GM12864 (cell line): Measurements from ENCODE around the gene TRIM3.

ENCODE experiments used
- DNase-seq: peaks from one replicate; pipeline ENCODE4 v3.0.0-alpha.2; 2011; ENCODE audit warnings: low read depth
- H3K4me3 ChIP-seq: 2 replicates; pipeline ENCODE4 v1.5.1; 2011; ENCODE audit warnings: mild to moderate bottlenecking, low read depth, low read length, control low read depth
- TF ChIP-seq, protein P1 (sequence below): IDR thresholded peaks from 2 replicates; pipeline ENCODE4 v1.5.1; 2011; ENCODE audit warnings: low read depth, mild to moderate bottlenecking, moderate library complexity, low read length, control low read depth, inconsistent platforms; ENCODE audit errors: missing control alignments

The TRIM3 gene

DNA sequence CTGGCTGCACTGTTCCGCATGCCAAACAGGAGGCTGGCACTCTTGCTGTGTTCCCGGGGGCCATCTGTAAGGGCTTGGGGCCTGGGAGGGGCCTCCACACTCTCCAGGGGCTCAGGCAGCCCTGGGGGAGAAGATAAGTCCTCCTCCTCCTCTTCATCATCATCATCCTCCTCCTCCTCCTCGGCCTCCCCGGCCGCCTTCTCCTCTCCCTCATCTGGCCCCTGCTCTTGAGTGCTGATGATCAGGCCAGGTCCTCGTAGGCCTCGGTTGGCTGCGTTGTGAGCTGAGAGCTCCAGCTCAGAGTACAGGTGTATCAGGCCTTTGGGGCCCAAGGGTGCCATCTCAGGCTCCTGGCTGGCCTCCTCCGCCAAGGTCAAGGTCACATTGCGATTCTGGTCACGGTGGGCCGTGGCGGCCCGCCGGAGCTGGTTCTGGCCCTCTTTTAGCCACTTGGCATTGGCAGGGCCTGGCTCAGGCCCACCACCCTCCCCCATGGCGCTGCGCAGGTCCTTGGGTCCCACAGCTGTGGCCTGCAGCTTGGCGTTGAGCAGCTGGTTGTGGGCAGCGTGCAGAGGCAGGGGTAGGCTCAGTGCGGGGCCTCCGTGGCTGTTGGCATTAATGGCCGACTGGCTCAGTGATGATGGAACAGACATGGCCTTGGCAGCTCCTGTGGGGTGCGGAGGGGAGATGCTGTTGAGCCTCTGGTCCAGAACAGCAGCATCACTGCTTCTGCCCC is 62.9 kb downstream of the TRIM3 start:
- no peak for DNase-seq
- H3K4me3 ChIP-seq = no peak overlapping the region
- TF ChIP-seq, protein P1, sequence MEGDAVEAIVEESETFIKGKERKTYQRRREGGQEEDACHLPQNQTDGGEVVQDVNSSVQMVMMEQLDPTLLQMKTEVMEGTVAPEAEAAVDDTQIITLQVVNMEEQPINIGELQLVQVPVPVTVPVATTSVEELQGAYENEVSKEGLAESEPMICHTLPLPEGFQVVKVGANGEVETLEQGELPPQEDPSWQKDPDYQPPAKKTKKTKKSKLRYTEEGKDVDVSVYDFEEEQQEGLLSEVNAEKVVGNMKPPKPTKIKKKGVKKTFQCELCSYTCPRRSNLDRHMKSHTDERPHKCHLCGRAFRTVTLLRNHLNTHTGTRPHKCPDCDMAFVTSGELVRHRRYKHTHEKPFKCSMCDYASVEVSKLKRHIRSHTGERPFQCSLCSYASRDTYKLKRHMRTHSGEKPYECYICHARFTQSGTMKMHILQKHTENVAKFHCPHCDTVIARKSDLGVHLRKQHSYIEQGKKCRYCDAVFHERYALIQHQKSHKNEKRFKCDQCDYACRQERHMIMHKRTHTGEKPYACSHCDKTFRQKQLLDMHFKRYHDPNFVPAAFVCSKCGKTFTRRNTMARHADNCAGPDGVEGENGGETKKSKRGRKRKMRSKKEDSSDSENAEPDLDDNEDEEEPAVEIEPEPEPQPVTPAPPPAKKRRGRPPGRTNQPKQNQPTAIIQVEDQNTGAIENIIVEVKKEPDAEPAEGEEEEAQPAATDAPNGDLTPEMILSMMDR = no peak

DNA sequence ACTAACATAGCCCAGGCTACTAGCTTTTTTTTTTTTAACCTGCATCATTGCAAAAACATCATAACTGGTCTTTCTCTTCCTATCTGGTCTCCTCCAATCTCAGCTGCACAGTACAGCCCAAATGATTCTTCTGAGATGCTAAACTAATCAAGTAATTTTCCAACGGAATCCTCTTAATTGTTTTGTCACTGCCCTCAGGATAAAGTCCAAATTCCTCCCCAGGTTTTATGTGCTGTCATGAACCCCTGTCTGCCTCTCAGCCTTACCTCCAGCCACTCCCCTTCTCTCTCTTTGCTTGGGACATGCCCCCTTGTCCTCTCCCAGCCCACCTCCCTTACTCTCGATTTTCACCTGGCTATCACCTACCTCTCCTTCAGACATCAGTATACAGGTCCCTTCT is 67.4 kb downstream of the TRIM3 start:
- TF ChIP-seq, protein P1 = no peak
- no peak for DNase-seq
- no peak overlapping the region for H3K4me3 ChIP-seq

DNA sequence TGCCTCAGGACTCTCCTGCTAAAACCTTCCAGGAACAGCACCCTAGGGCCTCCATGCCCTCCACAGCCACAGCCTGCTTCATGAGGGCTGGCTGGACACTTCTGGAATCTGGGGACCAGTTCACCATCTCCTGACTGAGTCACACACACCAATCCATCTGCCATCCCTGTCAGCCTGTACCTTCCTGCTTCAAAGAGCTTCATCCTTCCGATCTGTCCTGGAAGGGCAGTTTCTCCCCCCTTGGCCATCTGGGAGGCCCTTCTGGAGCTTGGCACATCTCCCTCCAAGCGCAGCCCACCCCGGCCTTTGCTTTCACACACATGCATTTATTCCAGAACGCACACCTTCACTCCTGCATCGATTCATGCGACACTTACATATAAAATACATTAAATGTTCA is 67.9 kb downstream of the TRIM3 start:
- no peak overlapping the region for H3K4me3 ChIP-seq
- no peak for DNase-seq
- TF ChIP-seq, protein P1 = no peak

DNA sequence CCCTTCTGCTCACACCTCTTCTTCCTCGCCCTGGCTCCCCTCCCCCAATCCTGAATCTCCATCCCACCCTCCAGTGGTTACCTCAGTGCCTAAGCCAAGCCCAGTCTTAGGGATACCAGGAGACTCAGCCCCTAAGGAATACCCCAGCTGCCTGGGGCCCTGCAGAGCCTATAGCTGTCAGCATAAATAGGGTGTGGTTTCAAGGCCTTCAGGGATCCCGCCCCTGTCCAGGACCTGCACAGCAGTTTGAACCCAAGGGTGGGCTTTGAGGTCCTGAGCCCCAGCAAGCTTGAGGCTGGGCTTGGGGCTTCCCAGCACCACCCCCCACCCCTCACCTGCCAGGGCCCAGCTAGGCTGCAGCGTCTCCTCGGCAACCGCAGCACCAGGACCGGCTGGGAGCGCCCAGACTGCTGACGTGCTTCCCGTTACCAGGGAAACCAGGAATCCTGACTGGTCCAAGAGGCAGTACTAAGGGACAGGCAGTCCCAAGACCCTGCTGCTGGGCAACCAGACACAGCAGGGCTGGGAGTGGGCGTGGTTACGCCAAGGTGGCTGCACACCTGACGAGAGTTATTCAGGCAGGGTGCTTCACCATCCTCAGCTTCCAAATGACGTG is 68.6 kb downstream of the TRIM3 start:
- H3K4me3 ChIP-seq = no peak overlapping the region
- no peak for DNase-seq
- TF ChIP-seq, protein P1 = no peak

DNA sequence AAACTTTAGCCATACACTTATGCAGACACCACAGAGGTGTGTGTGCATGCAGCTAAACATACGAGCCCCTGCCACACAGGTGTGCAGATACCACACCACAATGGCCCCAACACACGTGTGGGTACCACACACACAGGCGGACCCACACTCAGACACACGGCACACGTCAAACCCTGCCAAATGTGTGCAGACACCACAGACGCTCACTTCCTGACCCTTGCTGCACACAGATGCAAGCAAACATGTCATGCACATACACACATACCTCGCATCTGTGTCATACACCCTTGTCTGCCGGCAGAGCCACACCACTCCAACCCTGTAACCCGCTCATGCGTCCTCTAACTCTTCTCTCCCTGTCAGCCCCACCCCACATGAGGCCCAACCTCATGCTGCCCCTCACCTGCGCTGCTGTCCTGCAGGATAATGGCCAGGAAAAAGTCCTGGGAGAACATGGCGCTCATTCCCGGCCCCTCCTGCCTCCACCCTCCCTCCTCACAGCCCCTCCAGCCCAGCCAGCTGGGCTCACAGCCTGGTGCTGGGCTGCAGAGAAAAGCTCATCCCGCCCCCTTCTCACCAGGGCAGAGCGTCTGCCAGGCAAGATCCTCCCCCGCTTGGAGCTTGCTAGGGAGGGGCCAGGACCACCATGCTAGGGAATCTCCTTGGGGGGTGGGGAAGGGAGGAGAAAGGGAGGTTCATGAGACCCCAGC is 69.2 kb downstream of the TRIM3 start:
- no peak overlapping the region for H3K4me3 ChIP-seq
- no peak for DNase-seq
- TF ChIP-seq, protein P1 = no peak

DNA sequence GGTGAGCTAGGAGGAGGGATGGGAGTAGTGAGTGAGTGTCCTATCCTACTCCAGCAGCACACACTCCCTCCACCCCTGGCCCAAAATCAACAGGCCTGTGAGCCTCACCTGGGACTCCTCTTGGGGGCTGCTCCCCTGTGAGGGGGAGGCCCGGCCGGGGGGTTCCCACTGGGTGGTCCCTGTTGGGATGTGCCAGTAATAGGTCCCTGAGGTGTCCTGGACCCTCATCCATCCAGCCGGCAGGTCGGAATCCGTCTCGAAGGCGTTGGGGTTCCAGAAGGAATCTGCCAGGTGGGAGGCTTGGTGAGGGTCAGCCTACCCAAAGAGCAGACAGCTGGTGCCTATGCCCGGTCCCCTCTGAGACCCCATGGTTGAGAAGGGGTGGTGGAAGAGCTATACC is 70.2 kb downstream of the TRIM3 start:
- DNase-seq = no peak
- TF ChIP-seq, protein P1 = no peak
- no peak overlapping the region for H3K4me3 ChIP-seq
